Kidney (tissue), 14 donors: ENCODE data around the gene USF3. TPM values are rescaled to one million over a fixed set of nuclear protein-coding genes. Genes with fewer than 3 reads are reported as not detected.

Experiments used
- DNase-seq, 5 donors: peaks; one replicate each; pipeline ENCODE4 v3.0.0-alpha.2; 2013 to 2020
- FAIRE-seq: peaks from 2 replicates; lab custom pipeline; 2012; peaks lifted over from hg19 to GRCh38; lab: Jason Lieb, UNC
- H3K27ac ChIP-seq, 2 donors: one replicate each; pipeline ENCODE4 v1.7.0; 2013; ENCODE audit warnings: low read depth in 2 of 2, low read length in 2 of 2, inconsistent platforms in 1 of 2
- H3K27me3 ChIP-seq: one replicate; pipeline ENCODE4 v1.7.1; 2013; ENCODE audit warnings: low read length, inconsistent platforms; ENCODE audit not compliant: control insufficient read depth, insufficient read depth
- H3K36me3 ChIP-seq, 3 donors: one replicate each; pipeline versions ENCODE4 v1.7.0 to v1.7.1; 2013; ENCODE audit warnings: low read length in 3 of 3, control low read depth in 1 of 3, inconsistent platforms in 1 of 3; ENCODE audit not compliant: insufficient read depth in 3 of 3, control insufficient read depth in 2 of 3
- H3K4me1 ChIP-seq, 3 donors: one replicate each; pipeline versions ENCODE4 v1.7.0 to v1.7.1; 2013; ENCODE audit warnings: low read length in 3 of 3, inconsistent platforms in 1 of 3, low read depth in 1 of 3; ENCODE audit not compliant: control insufficient read depth in 2 of 3, insufficient read depth in 2 of 3
- H3K4me3 ChIP-seq, 3 donors: one replicate each; pipeline versions ENCODE4 v1.7.0 to v1.8.1; 2013; ENCODE audit warnings: low read length in 3 of 3, control low read depth in 1 of 3, inconsistent platforms in 1 of 3
- H3K9ac ChIP-seq, 3 donors: one replicate each; pipeline versions ENCODE4 v1.7.0 to v1.7.1; 2013; ENCODE audit warnings: low read length in 3 of 3, control low read depth in 1 of 3, inconsistent platforms in 1 of 3
- H3K9me3 ChIP-seq, 3 donors: one replicate each; pipeline versions ENCODE4 v1.7.0 to v1.7.1; 2013; ENCODE audit warnings: low read length in 3 of 3, control low read depth in 1 of 3, inconsistent platforms in 1 of 3; ENCODE audit not compliant: control insufficient read depth in 2 of 3, insufficient read depth in 1 of 3
- CTCF ChIP-seq: IDR thresholded peaks from 3 replicates; pipeline ENCODE4 v1.5.1; 2012; ENCODE audit warnings: mild to moderate bottlenecking, moderate library complexity, borderline replicate concordance; ENCODE audit not compliant: insufficient read depth; ENCODE audit errors: extremely low read depth
- intact Hi-C: fragments of 100-400 bp; cut with DNase I; formaldehyde crosslinking; loops from one replicate; pipeline ENCODE4 v1.11.1; 2022
- polyA plus RNA-seq: library from polyadenylated mRNA; stranded (reverse); fragments of 350-450 nt; fragmentation: Illumina TruSeq; extraction: RNeasy Lipid Tissue Mini Kit (QIAGEN cat#74804); gene quantifications from one replicate; pipeline ENCODE4 v1.2.3, GENCODE V29; 2014; ENCODE audit warnings: low read depth, low replicate concordance; ENCODE audit not compliant: insufficient read depth
- total RNA-seq: library from RNA; stranded (reverse); fragmentation: NEBNext Ultra II Directional; extraction: Animal tissue kit (Norgen Biotek cat#: 25700); gene quantifications from one replicate; pipeline ENCODE4 v1.2.1, GENCODE V29; 2021
- donor health status: control.
- donor health status: control.
- donor health status: control.
- donor health status: control.
- donor health status: control.
- donor health status: DM: yes; HTN: yes; CAD: no.
- donor health status: Normal renal cell carcinoma (clear cell type).

The USF3 gene
- total and polyA plus RNA-seq, 2 donors from 2014 or later = 6.5 to 21.3 TPM

GRCh38 chr3:113623811-113624210 lies 72.6 kb downstream of the USF3 start:
- no peaks in the 10 kb centered on the region for H3K4me1 ChIP-seq
- no peaks in the 10 kb centered on the region for H3K9me3 ChIP-seq
- H3K27ac ChIP-seq = no peak overlapping the region
- H3K4me3 ChIP-seq = no peak overlapping the region
- no peak for FAIRE-seq
- intact Hi-C loops = loop anchor here (10.0 kb wide), 1 partner anchor 129 kb away; no protein-coding TSS in a partner anchor
- H3K36me3 ChIP-seq = no peaks in the 10 kb centered on the region
- TF ChIP-seq CTCF = no peak
- H3K9ac ChIP-seq = no peak overlapping the region
- no peak for DNase-seq
- no peaks in the 10 kb centered on the region for H3K27me3 ChIP-seq

GRCh38 chr3:113623324-113623723 lies 73.1 kb downstream of the USF3 start:
- Histone ChIP-seq H3K9ac (no peak overlapping the region), H3K9me3 (no peaks in the 10 kb centered on the region), H3K36me3 (no peaks in the 10 kb centered on the region), H3K27me3 (no peaks in the 10 kb centered on the region), H3K27ac (no peak overlapping the region), H3K4me1 (no peaks in the 10 kb centered on the region), H3K4me3 (no peak overlapping the region)
- intact Hi-C loops = loop anchor here (10.0 kb wide), 1 partner anchor 129 kb away; no protein-coding TSS in a partner anchor
- FAIRE-seq (no peak), DNase-seq (peak in 1 of 5 donors; percentile 22)
- no peak for TF ChIP-seq CTCF

- no peak for FAIRE-seq
- Histone ChIP-seq H3K4me1 (no peaks in the 10 kb centered on the region), H3K4me3 (no peak overlapping the region), H3K9me3 (no peaks in the 10 kb centered on the region), H3K27me3 (no peaks in the 10 kb centered on the region), H3K9ac (no peak overlapping the region), H3K36me3 (no peaks in the 10 kb centered on the region), H3K27ac (no peak overlapping the region)
- no peak for TF ChIP-seq CTCF
- no peak for DNase-seq
- intact Hi-C loops = loop anchor here (10.0 kb wide), 1 partner anchor 125 kb away; no protein-coding TSS in a partner anchor
These were observed 76.4 kb downstream of the USF3 start for GRCh38 chr3:113620091-113620490.

- no peak for DNase-seq
- Histone ChIP-seq H3K9me3 (no peaks in the 10 kb centered on the region), H3K36me3 (no peaks in the 10 kb centered on the region), H3K4me1 (no peaks in the 10 kb centered on the region), H3K9ac (no peak overlapping the region), H3K4me3 (no peak overlapping the region), H3K27me3 (no peaks in the 10 kb centered on the region), H3K27ac (no peak overlapping the region)
- no peak for TF ChIP-seq CTCF
- no peak for FAIRE-seq
- intact Hi-C loops = no loop called here
These were observed 78.7 kb downstream of the USF3 start for GRCh38 chr3:113617726-113618125.
